Effector CD8-positive, alpha-beta T cell (primary cell): Measurements from ENCODE around the gene ECD.
"Not testable (repeated sequence)": the region's sequence is repeated elsewhere in the genome, so short reads cannot be mapped to it uniquely, and the experiment has no call there.

Experiments
- DNase-seq: peaks from one replicate; lab custom pipeline; 2025; lab: John Stamatoyannopoulos, UW

The ECD gene

DNA sequence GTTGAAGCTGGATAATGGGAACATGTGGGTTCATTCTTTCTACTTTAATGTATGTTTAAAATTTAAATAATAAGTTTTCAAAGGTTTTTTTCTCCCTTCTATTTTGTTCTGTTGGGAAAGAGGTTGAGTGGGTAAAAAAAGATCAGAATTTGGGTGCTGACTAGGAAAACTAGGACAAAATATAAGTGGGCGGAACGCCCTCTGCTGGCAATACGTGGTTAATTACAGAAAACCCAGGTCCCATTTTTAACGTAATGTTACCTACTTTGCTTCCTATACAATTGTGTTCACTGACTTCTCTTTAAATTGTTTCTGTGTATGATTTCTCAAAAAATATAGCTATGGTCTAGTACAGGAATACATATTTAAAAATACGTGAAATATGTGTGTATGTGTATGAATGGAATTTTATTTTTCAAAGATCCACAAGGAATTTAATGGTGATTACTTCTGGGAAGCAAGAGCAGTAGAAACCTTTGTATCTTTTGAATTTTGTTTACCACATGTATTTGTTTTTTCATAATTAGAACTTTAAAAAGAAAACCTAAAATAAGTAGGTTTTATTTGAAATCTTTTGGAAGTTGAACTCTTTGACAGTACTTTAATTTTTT is 8.7 kb downstream of the ECD start:
- peak; percentile 40 for DNase-seq

DNA sequence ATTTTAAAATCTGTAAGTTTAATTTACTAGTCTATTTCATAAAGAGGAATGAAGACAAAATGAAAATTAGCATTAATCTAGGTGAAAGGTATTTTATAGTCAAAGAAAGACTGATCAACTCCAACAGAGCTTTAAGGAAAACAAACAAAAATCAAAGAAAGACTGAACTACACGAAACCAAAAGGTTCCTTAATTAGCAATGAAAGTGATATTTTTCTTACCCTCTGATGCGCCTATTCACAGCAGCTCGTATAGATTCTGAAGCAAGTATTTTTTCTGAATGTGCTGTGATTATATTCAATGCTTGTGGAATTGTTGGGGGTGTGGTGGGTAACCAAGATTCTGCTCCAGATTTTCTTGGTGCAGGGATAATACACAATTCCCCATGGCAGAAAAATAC is 11.8 kb downstream of the ECD start:
- DNase-seq = no peak

DNA sequence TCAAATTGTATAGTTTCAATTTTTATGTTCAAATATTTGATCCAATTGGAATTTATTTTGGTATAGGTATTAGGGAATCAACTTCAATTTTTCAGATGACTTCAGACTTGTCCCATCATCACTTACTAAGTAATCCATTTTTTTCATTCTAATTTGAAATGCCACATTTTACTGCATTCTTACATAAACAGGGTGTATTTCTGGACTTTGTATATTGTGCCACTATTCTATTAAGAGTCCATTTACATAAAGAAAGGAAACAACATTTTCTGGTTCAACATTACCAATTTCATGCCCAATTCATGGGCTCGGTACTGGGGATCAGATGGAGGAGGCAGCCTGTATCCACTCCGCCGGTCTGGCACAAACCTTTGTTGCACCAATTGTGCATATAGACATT is 15.8 kb downstream of the ECD start:
- no peak for DNase-seq

DNA sequence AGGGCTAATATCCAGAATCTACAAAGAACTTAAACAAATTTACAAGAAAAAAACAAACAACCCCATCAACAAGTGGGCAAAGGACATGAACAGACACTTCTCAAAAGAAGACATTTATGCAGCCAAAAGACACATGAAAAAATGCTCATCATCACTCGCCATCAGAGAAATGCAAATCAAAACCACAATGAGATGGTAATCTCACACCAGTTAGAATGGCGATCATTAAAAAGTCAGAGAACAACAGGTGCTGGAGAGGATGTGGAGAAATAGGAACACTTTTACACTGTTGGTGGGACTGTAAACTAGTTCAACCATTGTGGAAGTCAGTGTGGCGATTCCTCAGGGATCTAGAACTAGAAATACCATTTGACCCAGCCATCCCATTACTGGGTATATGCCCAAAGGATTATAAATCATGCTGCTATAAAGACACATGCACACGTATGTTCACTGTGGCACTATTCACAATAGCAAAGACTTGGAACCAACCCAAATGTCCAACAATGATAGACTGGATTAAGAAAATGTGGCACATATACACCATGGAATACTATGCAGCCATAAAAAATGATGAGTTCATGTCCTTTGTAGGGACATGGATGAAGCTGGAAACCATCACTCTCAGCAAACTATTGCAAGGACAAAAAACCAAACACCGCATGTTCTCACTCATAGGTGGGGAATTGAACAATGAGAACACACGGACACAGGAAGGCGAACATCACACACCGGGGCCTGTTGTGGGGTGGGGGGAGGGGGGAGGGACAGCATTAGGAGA is 17.0 kb downstream of the ECD start:
- not testable (repeated sequence) for DNase-seq

DNA sequence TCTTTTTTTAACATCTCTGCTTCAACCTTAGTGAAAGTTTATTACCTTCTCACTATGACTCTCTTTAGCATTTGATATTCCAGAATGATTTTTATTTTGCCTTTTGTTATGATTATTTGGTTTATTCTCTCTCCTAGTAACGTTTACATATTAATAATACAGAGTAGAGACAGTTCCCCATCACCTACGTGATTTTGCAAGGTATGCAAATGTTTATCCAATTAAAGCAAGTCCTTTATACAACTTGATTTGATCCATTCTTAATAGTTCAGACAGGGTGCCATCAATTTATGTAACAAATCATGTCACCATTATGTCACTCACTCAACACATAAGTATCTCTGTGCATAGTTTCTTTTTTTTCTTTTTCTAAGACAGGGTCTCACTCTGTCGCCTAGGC is 26.2 kb downstream of the ECD start:
- no peak for DNase-seq

DNA sequence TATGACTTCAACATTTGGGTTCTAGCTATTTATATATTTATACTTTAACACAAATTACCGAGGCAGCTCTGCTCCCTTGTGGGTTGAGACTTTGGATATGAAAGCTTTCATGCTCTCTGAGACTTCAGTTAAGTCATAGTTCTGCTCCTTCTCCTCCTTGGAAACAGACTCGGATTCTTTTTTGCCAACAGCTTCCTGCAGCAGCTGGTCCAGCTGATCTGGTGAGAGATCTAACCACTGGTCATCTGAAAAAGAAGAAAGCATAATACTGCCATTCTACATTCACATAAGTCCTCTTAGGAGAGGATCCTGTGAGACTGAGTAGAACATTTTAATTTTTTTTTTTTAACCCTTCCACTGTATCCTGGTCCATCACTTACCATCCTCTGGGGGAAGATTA is 28.6 kb downstream of the ECD start:
- DNase-seq = no peak

DNA sequence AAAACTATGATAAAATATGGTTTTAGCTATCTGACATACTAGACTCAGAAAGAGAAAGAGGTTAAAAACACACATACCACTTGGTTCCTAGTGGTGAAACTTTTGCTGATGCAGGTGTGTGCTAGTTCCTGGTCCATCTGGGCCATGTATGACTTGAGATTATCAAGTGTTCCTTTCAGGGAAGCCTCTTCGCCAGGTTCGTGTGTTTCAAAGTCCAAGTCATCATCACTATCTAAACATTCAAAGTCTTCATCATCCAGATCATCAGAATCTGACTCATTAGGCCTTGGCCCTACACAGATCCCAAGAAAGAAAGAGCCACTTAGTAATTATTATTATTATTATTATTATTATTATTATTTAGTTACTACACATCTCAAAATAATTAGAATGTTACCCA is 31.2 kb downstream of the ECD start:
- no peak for DNase-seq

DNA sequence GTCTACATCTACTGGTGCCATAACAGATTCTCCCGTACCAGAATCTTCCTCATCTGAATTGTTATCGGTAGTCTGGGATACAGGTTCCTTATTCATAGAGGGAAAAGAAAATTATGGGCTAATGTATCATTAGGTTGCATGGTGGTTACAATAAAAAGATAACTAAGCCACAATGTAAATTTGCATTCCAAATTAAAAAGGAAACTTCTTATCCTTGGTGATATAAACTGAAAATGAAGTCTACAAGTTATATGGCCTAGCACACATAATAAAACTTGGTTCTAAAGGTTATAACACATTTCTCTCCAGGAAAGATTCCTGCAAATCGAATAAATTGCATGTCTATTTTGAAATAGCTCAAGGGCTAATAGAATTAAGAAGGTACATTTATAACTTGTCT is 33.1 kb downstream of the ECD start:
- no peak for DNase-seq

DNA sequence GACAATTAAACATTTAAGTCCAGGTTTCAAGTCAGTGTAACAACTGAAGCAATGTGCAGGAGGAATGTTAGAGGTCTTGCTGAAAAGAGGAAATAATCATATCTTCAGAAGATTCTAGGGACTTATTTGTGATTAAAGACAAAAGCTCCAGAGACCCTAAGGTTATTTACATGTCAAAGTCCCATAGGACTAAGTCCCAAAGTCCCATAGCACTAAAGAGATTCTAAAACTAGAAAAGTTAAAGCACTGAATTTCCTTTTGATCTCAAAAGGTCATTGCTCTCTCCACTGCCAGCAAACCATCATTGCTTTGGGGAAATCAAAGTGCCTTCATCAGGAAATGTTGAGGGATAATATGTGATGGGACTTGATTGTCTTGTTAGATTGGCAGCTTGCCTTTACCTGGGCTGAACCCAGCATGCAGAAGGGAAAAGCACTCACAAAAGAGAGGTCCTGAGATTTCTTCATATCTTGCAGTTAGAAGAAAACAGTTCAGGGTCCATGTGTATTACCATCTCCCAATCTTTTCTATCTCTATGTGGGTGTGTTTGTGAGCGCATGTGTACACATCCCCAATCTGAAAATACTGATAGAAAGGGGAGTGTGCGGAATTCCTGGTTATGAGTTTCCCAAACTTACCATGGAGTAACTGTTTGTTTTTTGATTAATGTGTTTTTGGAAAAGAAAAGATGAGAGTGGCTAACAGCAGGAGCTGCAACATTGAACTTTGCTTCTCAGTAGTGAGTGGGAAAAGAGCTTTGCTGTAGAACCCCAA is 35.7 kb downstream of the ECD start:
- DNase-seq = no peak

DNA sequence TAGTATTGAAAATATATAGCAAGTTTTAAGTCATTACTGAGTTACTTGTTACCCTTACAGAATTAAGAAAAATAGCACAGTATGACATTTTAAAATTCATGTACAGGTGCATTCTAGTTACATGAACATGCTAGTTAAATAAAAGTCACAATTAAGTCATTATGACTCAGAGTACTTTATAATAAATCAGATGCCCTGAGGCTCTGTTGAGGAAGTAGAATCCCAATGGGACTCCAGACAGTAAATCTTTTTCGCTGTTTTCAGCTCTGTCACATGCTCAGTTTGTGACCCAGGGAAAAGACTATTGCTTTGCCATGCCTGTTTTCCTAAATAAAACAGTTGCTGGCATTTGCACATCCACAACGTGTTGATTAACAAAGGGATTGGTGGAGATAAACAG is 36.5 kb downstream of the ECD start:
- DNase-seq = no peak

DNA sequence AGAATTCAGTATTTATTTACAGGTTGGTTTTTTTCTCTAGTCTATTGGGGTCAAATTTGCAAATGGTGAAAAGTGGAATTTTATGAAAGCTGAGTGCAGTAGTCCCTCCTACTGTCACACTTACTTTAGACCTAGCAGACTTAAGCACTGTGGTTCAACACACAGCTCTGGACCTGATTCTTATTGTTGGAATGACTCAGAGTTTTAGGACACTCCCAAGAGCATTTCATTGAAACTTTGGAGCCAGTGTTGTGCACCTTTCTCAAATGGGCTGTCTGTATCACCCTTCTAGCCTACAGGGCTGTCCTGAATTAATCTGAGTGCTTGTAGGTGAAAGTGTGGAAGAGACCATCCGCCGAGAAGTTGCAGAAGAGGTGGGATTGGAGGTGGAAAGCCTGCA is 41.5 kb downstream of the ECD start:
- no peak for DNase-seq

DNA sequence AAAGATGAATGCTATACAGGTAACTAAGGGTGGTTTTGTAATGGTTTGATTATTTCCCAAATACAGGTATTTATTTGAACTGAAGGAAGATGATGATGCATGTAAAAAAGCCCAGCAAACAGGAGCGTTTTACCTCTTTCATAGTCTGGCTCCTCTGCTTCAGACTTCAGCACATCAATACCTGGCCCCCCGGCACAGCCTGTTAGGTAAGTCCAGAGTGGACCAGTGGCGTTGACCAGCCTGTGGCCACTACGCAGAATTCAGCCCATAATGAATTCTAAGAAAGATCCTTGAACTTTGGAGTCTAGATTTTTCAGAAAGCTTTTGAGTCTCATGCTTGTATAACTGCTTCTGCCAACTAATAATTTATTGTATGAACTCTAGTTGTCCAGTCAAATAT is 47.9 kb downstream of the ECD start:
- no peak for DNase-seq

DNA sequence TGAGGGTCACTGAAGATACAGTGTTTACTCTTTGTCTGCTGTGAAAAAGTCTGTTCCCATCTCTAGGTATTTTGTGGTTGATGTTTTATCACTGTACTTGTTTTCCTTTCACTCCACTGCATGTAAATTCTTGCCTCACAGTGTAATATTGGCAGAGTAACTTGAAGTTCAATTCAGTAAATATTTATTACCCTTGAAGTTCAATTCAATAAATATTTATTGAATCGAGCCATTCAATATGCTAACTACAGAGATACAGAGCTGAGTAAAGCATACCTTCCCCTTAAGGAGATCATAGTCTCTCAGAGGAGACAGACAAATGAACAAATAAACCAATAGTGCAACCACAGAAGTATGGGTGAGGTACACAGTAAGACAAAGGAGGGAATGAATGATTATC is 48.4 kb downstream of the ECD start:
- DNase-seq = no peak

DNA sequence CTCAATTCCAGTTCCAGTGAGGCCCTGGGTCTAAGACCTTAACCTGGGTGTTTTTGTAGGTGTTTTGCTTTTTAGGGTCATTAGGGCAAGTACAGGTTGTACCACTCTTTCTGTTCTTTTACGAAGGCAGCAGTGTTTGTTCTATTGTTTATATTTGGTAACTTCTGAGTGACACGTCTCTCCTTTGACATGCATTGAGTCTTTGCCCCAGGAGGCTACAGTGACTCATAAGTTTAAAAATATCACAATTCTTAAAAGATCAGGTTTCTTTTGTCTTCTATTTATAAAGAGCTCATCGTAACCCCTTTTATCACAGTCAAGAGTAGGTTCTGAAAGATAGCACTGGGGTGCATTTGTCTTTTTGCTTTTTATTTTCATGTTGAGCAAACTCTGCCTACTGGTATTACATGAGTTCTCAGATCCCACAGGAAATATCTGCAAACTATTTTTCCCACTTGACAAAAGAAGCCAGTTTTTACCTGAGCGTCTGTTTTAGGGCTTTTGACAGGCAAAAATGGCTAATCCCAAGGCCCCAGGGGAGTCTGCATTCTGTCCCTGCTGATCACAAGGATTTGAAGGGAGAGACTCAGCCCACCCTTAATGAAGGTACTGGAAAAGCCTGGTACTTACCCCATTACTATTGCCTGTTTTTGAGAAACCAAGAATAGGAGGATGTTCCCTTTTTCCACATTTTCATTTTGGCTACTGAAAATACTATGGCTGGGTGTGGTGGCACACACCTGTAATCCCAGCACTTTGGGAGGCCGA is 49.6 kb downstream of the ECD start:
- no peak for DNase-seq

DNA sequence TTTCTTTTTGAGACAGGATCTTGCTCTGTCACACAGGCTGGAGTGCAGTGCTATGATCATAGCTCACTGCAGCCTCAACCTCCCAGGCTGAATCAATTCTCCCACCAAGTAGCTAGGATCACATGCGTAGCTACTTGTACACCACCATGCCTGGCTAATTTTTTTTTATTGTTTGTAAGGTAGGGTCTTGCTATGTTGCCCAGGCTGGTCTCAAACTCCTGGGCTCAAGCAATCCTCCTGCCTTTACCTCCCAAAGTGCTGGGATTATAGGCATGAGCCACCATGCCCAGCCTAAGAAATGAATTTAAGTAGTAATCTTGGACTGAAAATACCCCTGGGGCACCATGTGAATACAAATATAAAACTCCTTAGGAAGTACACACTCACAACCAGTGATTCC is 51.8 kb downstream of the ECD start:
- no peak for DNase-seq

DNA sequence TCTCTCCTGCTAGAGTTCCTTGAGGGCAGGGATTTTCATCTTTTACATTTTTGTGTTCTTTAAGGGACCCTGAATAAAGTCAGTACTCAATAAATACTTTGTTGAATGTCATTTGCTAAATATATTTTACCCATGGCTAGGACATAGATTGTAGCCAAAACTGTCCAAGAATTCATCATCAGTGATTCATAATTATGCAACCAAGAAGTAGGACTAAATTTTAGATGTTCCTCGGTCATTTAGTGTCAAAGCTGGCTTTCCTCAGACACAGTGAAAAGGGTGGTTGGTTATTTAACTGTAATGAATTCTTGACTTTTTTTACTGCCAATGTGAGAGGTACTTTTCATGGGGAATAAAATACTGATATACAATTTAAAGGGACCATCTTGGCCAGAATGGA is 54.3 kb downstream of the ECD start:
- DNase-seq = no peak

DNA sequence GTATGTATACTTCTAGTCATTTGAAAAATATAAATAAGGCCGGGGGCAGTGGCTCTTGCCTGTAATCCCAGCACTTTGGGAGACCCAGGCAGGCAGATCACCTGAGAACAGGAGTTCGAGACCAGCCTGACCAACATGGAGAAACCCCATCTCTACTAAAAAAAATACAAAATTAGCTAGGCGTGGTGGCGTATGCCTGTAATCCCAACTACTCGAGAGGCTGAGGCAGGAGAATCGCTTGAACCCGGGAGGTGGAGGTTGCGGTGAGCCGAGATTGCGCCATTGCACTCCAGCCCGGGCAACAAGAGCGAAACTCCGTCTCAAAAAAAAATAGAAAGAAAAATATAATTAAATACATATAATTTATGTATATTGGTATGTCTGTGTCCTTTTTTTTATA is 55.8 kb downstream of the ECD start:
- DNase-seq = not testable (repeated sequence)

DNA sequence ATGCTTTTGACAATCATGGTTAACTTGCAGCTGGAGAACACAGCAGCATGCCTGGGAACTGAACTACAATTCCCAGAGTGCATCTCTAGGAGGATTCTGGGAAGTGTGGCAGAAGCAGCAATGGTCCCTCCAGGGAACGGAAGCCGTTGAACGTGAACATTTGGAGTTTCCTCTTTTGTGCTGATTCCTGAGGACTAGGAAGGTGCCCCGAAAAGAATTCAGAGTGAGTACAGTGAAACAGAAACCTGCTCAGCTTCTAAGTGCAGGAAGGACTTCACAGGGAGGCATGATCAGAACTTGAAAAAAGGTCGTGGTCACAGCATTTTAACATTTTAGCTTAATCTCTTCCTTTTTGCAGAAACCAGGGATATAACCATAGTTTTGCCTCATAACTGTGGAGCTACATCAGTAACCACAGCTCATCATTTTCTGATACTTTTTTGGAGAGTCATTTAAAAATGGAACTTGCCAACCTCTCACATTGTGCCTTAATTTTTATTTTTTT is 57.4 kb downstream of the ECD start, which contains the start of gene NUDT13:
TSS of gene NUDT13 (plus strand) at position 111 of the 505 bp plus-strand sequence. CDS start 3,911 bp downstream, outside the sequence.
- peak; percentile 25 for DNase-seq

DNA sequence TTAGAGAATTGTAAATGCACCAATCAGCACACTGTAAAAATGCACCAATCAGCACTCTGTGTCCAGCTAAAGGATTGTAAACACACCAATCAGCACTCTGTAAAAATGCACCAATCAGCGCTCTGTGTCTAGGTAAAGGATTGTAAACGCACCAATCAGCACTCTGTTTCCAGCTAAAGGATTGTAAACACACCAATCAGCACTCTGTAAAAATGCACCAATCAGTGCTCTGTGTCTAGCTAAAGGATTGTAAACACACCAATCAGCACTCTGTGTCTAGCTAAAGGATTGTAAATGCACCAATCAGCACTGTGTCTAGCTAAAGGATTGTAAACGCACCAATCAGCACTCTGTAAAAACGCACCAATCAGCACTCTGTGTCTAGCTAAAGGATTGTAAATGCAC is 58.6 kb downstream of the ECD start:
- DNase-seq = not testable (repeated sequence)

DNA sequence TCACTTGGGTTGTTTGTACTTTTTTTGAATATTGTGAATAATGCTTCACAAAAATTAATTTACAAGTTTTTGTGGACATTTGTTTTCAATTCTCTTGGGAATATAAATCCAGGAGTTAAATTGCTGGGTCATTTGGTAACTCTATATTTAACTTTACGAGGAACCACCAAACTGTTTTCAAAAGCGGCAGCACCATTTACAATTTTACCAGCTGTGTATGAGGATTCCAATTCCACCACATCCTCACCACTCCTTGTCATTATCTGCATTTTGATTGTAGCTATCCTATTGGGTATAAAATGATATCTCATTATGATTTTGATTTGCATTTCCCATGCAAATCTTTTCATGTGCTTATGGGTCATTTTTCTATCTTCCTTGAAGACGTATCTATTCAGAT is 61.5 kb downstream of the ECD start:
- DNase-seq = no peak

DNA sequence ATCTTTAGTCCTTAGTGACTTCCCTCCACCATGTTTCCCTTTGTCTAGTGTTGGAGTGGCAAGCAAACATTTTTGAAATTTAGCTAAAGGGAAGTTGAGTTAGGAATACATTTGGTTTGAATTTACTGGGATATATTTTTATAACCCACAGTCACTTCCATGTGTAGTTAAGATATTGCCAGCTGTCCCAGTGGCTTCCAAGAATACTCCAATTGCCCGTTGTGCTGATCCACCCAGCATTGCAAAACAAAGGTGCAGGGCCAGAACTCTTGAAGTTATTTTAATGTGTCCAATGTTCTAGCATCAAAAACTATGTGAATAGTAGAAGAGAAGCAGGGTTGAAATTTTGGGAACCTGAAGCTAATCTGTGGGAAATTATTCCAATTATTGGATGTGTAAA is 68.7 kb downstream of the ECD start:
- DNase-seq = no peak

DNA sequence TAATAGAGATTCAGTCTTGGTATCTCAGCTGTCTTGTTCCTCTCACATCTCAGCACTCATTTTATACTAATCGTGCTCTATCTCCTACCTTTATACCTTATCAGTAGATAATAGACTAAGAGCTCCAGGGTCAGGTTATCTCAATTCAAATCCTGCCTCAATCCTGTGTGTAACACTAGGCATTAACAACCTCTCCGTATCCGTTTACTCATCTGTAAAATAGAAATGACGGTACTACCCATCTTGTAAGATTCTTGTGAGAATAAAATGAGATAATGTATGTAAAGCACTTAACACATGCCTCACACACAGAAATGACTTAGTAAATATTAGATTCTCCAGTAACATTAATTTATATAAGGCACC is 70.5 kb downstream of the ECD start:
- DNase-seq = no peak
